ENCODE measurements around the gene PNPO.

PNPO gene

DNA sequence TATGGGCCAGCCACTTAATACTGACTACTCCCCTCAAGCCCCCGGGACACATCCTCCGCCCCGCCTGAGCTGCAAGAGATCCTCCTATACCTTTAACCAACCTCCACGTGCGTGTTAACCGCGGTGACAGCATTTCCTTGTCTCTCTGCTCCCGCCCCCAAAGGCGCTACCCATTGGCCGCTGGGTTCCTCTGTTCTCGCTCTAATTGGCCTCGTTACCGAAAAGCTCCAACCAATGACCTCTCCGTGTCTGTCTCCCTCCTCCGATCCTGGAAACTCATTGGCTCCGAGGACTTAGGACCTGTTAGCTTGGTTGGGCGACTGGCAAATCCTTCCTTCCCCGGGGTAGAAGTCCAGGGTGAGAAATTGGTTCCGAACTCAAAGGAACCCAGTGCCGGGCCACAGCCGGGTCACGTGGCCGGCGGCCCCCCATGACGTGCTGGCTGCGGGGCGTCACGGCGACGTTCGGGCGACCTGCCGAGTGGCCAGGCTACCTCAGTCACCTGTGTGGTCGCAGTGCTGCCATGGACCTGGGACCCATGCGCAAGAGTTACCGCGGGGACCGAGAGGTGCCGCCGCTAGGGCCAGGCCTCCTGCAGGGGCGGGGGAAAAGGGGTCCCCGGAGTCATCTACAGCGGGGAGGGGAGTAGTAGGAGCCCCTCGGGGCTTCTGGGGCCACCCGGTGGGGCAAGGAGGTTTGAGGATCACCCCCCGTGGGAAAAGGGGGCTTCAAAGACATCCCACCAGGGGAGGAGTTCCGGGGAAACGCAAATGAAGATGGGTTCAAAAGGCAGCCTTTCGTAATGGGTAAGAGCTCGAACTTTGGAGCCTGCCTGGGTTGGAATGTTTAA, at the start of gene PNPO:
Gene PNPO, plus strand, starts transcription at position 326 of the 850 bp plus-strand sequence. Its CDS starts 105 bp downstream, at position 431.
- peak; percentile 90 to 98 for DNase-seq (ENCODE audit: extremely low read depth in 1 of 2, low read depth in 1 of 2)

DNA sequence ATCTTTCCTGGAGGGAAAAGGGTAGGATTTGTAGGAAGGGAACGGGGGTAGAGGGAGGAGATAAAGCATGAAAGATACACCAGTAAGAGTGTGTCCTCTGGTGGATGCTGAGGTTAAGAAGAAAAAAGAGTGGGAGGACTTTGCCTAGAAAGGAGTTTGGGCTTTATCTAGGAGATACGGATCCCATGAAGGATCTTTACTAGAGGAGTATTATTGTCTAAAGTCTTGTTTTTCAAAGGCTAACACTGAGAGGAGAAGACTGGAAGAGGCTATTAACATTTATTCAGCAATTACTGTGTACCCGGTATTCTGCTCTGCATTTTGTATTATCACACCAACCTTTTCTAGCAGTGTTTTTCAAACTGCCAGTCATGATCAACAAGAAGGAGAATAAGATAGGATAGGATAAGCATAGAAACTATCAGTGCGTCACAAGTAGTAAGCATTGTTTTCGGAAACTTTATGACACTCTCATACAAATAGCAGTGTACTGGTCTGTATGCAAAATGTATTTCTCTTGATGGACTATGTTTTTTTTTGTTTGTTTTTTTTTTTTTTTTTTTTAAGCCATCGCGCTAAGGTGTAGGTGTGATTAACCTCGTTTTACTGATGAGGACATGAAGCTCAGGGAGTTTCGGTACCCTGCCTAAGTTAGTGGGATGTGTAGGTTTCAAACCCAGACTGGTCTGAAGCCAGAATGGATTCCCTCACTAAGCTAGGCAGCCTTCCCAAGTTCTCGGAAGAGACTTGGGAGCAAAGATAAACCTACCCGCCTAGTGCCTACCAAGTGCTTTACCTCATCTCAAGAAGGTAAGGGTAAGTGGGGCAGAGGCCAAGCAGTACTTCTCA, 46.6 kb upstream of the PNPO start:
- no peak for DNase-seq (ENCODE audit: extremely low read depth in 1 of 2, low read depth in 1 of 2)

DNA sequence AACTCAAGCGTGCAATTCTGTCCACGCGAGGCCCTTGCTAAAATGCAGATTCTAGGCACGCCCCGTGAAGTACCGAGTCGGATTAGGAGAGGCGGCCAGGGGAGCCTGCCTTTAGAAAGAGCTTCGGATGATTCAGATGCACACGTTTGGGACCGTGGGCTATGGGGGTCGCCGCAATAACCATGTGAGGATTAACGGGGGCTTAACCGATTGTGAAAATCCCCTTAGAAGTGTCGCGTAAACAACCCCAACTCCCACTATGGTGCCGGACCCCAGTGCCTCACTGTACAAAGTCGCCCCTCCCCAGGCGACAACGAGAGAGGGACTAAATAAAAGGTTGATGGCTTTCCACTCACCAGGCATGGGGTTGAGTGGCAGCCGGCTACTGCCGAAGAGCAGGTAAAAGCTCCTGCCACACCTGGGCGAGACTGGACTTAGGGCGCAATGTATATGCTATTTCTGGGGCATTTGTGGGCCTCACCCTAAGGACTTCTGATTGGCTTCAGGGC, 46.0 kb upstream of the PNPO start:
- peak in 1 of 2 donors; percentile 9 for DNase-seq (ENCODE audit: extremely low read depth in 1 of 2, low read depth in 1 of 2)

DNA sequence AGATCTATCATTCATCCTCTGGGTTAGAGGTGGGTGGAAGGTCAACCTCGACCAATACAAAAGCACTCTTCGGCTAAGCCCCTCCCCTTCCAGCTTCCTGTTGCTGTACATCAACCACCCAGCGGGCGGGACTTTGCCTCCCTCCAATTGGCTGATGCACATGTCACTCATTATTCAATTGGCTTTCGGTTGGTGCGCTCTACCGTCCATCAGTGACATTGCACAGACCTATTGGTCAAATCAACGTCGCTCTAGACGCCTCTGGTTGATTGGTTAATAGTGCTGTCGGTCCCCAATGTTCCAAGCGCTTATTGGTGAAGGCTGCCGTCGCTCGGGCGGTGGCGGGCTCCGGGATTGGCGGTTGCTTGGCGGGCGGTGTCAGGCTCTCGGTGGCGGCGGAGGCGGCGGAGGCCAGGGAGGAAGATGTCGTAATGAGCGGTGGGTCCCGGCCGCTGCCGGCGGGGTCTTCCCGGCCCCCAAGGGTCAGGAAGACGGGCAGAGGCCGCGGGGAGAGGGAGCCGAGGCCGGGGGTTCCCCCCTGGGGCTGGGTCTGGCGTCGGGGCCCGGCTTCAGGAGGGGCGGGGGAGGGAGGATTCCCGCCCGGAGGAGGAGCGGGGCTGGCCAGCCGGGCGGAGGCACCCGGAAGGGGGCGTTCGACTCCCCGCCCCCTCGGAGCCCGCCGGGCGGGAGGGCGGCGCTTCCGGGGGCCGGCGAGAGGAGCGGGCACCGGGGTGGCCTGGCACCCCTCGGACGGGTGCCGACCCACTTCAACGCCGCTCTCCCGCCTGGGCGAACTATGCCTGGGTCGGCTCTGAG, 45.3 kb upstream of the PNPO start, which contains the start of gene SP2:
Gene SP2, plus strand, starts transcription at position 381 of the 816 bp plus-strand sequence. Its CDS starts 51 bp downstream, at position 432.
- DNase-seq (ENCODE audit: extremely low read depth in 1 of 2, low read depth in 1 of 2): peak; percentile 96 to 100

DNA sequence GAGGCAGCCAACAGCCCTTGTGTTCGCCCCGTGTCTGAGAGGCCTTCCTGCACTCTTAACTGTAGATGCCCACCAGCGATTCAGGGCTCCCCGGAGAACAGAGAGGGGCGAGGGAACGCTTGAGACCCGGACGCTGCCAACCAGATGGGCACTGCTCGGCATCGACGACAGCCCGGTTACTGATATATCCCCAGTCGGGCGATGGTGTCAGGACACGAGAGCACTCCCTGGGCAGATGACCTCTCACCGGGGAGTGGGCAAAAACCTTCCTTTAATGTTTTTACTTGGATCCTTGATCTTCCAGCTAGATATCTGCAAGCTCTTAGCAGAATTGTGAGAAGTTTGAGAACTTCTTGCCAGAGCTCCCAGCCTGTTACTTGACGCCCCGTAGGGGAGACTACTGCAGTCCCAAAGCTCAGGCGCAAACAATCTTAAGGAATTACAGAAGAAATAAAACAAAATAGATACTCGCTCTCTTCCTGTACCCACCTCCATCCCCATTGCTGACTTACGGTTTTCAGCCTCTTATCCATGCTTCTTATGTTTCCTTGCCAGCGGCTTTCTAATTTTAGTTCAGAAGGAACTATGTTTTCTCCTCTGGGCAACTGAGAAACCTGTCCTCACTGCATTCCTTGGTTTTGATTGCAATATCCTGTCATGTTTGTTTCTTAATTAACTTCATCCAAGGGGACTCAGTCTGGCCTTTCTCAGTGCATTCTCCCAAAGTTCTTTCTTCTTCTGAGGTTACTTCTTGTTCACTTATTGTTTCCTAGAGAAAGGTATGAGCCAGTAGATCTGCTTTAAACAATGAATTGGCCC, 44.5 kb upstream of the PNPO start:
- DNase-seq (ENCODE audit: extremely low read depth in 1 of 2, low read depth in 1 of 2): no peak

DNA sequence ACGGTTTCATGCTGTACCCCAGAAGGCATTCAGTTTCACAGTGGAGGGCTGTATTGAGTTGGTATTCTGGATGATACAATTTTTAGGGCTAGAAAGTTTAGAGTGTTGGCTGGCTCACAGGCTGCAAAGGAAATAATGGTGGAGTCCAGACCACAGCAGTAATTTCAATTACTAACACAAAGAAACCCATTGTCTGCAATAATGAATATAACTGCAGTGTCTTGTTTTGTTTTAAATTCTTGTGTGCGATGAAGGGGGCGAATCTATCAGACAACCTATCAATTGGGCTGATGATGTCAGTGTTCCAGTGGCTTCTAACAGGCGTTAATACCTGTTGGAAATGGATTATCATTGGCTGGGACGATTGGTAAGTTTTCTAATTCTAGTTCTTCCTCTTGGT, 43.8 kb upstream of the PNPO start:
- no peak for DNase-seq (ENCODE audit: extremely low read depth in 1 of 2, low read depth in 1 of 2)

DNA sequence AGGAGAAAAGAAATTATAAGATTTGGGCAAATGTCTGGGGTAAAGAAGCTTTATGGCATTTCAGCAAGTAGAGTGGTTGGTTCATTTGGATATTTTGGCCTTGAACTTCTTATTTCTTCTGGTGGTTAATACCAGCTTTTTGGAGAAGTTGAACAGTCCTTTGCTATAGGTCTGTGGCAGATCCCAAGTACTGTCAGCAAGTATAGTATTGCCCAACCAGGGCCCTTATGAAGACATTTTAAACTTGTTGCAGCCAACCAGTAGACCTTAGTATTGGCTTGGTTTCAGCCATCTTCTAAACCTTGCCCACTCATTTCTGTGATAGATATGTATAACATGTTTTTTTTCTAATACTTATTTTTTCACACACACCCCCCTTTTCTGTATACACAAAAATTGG, 43.1 kb upstream of the PNPO start:
- DNase-seq (ENCODE audit: extremely low read depth in 1 of 2, low read depth in 1 of 2): no peak

DNA sequence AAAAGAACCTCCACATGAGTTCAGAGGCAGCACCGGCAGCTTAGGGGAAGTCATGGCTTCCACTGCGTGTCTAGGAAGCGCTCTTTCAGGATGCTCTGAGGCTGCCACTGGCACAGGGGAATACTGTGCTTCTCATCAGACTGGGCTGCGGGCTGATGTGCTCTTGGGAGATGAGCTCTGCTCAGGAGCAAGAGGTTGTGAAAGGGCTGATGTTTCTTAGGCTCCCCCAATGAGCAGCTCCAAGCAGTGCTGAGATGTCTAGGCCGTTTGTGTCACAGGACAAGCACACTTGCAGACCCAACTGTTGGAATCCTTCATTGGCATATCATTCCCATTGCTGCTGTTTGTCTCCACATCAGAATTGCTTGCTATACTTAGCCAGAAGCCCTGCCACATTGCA, 41.7 kb upstream of the PNPO start:
- no peak for DNase-seq (ENCODE audit: extremely low read depth in 1 of 2, low read depth in 1 of 2)

DNA sequence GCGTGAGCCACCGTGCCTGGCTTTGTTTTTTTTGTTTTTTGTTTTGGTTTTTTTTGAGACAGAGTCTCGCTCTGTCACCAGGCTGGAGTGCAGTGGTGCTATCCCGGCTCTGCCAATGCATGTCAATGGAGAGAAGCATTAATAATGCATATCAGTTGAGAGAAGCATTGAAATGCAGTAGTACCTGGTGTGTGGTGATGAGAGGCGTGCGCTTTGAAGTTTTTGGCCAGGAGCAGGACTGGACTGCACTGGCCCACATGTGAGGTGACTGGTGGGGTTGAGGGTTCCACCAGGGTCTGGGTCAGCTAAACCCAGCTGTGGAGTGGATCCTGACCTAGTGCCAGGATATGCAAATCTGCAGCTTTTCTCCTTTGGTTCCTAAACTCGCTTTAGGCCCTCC, 39.9 kb upstream of the PNPO start:
- no peak for DNase-seq (ENCODE audit: extremely low read depth in 1 of 2, low read depth in 1 of 2)

DNA sequence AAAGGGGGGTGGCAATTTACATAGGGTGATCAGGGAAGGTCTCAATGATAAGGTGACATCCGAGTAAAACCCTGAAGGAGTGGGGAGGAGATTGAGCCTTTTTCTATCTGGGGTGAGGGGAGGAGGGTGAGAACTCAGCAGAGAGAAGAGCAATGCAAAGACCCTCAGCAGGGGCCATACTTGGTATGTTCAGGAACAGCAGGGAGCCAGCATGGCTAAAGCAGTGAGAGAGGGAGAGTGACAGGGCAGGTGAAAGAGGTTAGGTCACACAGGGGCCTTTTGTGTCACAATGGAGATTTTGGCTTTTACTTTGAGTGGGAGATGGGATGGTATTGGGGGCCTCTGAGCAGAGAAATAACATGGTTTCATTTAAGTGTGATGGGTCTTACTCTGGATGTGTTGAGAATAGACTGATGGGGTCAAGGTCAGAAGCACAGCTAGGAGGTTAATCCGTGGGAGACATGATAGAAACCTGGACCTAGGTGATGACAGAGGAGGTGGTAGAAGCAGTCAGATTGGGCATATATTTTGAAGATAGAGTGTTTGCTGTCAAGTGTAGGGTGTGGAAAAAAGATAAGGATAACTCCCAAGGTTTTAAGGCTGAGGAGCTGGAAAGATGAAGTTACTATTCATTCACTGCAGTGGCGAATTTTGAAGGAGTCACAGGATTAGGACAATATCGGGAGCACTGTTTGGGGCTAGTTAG, 39.2 kb upstream of the PNPO start:
- no peak for DNase-seq (ENCODE audit: extremely low read depth in 1 of 2, low read depth in 1 of 2)

DNA sequence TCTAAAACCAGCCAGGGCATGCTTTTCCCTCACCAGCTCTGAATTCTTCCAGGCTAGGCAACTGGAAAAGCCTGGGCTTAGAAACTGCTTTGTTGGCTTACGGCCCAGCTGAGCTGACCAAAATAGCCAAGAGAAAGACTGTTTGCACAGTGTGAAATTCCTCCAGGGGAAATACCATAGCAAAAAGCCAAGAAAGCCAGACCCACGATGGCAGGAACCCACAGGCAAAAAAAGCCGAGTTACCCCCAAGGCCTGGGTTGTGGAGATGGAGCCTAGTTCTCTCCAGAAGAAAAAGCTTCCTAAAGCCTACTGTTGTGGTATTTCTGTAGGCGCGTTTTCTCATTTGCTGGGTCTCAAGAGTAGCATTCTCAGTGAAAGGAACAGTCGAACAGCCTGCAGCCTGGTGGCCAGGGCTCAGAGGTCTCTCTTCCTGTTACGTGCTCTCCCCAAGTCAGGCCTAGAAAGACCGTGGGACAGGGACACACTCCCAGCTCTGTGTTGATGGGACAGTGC, 36.1 kb upstream of the PNPO start:
- no peak for DNase-seq (ENCODE audit: extremely low read depth in 1 of 2, low read depth in 1 of 2)

DNA sequence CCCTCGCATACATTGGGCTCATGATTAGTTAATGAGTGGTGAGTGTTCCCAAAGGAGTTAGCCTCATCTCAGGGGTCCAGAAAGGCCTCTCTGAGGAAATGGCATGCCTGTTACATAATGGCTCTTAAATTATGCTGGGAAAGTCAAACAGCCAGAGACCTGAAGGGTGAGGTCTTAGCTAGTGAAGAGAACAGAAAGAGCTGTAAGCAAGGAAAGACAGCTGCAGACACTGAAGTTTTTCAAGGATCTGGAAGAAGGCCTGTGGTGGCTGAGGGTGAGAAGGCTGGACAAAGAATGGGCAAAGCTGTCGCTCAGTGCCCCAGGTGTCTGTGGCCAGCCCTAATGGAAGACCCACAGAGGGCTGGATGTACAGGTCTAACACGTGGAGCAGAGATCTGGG, 34.9 kb upstream of the PNPO start:
- DNase-seq (ENCODE audit: extremely low read depth in 1 of 2, low read depth in 1 of 2): no peak

DNA sequence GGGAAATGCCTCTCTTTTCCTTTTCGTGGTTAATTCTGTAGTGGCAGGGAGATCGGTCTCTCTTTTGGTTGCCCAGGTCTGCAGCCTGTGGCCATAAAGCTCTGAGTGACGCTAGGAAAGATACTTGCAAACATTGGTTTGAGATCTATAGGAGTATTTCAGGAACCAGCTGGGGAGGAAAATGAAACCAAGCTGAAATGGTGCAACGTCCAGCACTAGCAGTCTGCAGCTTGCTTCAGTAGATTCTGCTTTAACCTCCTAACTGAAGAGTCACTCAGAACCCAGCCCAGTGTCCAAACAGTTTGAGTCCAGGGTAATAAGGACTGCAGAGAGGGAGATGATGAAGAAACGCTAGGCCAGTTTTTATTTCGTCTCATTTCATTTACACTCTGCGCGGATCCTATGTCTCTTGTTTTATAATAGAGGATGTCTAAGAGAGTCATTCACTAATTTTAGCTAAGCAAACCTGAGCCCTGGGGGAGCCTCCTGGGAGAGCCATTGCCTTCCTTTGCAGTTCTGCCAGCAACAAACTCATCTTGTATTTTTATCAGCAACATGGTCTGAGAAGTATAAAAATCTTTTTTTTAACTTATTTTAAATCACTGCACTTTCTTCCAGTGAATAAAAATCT, 33.3 kb upstream of the PNPO start:
- DNase-seq (ENCODE audit: extremely low read depth in 1 of 2, low read depth in 1 of 2): no peak

DNA sequence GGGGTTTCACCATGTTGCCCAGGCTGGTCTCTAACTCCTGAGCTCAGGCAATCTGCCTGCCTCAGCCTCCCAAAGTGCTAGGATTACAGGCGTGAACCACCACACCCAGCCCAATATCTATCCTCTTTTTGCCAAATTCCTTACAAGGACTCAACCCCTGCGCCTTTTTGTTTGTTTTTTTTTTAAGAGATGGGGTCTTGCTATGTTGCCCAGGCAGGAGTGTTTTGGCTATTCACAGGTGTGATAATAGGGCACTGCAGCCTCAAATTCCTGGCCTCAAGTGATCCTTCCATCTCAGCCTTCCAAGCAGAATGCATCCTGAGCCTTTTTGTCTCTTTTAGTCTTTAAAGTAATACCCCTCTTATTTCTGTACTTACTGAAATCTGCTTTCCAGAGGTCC, 28.3 kb upstream of the PNPO start:
- no peak for DNase-seq (ENCODE audit: extremely low read depth in 1 of 2, low read depth in 1 of 2)

DNA sequence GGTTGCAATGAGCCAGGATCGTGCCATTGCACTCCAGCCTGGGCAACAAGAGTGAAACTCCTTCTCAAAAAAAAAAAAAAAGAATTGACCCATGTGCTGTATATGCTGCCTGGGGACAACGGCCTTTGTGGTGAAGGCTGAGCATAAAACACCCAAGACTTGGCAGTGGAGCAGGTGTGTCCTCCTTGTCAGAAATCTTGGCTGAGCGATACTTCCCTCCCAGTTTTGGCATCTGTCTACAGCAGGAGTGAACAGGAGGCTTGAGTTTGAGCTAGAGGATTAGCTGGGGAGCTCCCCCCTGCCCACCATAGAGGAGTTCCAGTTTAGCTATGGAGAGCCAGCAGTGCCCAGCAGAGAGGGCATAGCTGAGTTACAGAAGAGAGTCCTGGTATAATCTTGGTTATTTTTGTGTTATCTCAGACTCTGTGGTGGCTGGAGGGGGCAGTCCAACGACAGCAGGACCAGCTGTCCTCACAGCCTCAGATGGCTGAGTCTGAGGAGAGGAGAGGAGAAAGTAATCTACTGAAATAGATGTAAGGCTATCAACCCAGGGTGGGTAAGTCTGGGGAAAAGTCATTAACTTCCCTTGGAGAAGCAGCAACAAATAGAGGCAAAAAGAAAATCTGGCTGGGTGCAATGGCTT, 26.9 kb upstream of the PNPO start:
- no peak for DNase-seq (ENCODE audit: extremely low read depth in 1 of 2, low read depth in 1 of 2)

DNA sequence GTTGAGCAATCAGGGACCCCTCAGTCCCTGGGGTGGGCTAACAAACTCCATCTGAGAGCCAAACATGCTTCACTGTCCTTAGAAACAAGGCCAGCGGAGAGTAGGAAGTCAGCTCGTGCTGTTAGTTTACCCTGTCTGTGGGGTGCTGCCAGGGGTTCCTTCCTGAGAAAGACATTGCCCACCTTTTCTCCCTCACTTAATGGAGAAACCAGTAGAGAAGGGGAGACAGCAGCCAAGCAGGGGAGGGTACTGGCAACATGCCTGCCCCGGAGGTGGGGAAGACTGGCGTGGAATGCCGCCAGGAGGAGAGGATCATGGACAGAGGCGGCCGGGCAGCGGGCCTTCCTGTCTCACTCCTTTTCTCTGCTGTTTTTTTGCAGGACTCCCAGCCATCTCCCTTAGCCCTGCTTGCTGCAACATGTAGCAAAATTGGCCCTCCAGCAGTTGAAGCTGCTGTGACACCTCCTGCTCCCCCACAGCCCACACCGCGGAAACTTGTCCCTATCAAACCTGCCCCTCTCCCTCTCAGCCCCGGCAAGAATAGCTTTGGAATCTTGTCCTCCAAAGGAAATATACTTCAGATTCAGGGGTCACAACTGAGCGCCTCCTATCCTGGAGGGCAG, 25.5 kb upstream of the PNPO start:
- no peak for DNase-seq (ENCODE audit: extremely low read depth in 1 of 2, low read depth in 1 of 2)

DNA sequence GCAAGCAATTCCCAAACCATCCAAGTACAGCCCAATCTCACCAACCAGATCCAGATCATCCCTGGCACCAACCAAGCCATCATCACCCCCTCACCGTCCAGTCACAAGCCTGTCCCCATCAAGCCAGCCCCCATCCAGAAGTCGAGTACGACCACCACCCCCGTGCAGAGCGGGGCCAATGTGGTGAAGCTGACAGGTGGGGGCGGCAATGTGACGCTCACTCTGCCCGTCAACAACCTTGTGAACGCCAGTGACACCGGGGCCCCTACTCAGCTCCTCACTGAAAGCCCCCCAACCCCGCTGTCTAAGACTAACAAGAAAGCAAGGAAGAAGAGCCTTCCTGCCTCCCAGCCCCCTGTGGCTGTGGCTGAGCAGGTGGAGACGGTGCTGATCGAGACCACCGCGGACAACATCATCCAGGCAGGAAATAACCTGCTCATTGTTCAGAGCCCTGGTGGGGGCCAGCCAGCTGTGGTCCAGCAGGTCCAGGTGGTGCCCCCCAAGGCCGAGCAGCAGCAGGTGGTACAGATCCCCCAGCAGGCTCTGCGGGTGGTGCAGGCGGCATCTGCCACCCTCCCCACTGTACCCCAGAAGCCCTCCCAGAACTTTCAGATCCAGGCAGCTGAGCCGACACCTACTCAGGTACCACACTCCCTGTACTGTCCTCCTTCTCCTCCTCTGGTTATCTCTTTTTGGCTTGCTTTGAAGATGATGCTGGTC, 24.7 kb upstream of the PNPO start:
- no peak for DNase-seq (ENCODE audit: extremely low read depth in 1 of 2, low read depth in 1 of 2)

Measured in stimulated activated CD8-positive, alpha-beta memory T cell treated with anti-CD3 and anti-CD28 coated beads, Interleukin-7, amount 100 ng/mL, for 48 hours (primary cell).